ENCODE data around the gene RBKS.

- TF ChIP-seq CTCF (IDR thresholded peaks at IDR 0.05; ENCODE audit: insufficient read depth, low read length) = no peak
- TF ChIP-seq POLR2AphosphoS5 (IDR thresholded peaks at IDR 0.05; ENCODE audit: low read depth) = no peak
- no peak for TF ChIP-seq REST (IDR thresholded peaks at IDR 0.05; ENCODE audit: insufficient replicate concordance, low read depth)
- TF ChIP-seq SPI1 (IDR thresholded peaks at IDR 0.05; ENCODE audit: borderline replicate concordance, low read depth) = no peak
Observed at GRCh38 chr2:27808418-27808817, 81.8 kb downstream of the RBKS start.

All from HL-60 (cell line).